MM.1S (cell line): ENCODE measurements around the gene PSEN2.
"Not testable (repeated sequence)": the region's sequence is repeated elsewhere in the genome, so short reads cannot be mapped to it uniquely, and the experiment has no call there.

Experiments used
- CTCF ChIP-seq: fragments of 300-600 bp; sonication (generic); IDR thresholded peaks from 2 replicates; pipeline ENCODE4 v1.5.1; 2016; ENCODE audit warnings: antibody characterized with exemption, low read length, mixed read lengths
- EZH2 ChIP-seq: fragments of 300-600 bp; sonication (generic); optimal IDR thresholded peaks from 2 replicates; pipeline ENCODE3; 2017; ENCODE audit warnings: low read depth, mild to moderate bottlenecking, antibody characterized with exemption, low read length, mixed read lengths

GRCh38 chr1:226929260-226930111, 59.1 kb downstream of the PSEN2 start:
- TF ChIP-seq CTCF, EZH2: not testable (repeated sequence)
